Lung (tissue), 12 donors: ENCODE data around the gene KLK10. TPM values are rescaled to one million over a fixed set of nuclear protein-coding genes. Genes with fewer than 3 reads are reported as not detected.

ENCODE experiments used
- ATAC-seq: fragments of 200-7000 bp; cut with Tn5 transposase; one replicate; pipeline ENCODE4 v1.9.1; 2020; ENCODE audit warnings: moderate number of reproducible peaks; ENCODE audit not compliant: insufficient read depth, low FRiP score
- DNase-seq, 3 donors: peaks; one replicate each; pipeline ENCODE4 v3.0.0-alpha.2; 2013 to 2017
- H3K27ac ChIP-seq, 2 donors: one replicate each; pipeline ENCODE4 v1.5.1; 2013; ENCODE audit warnings: mild to moderate bottlenecking in 2 of 2, moderate library complexity in 2 of 2, control low read depth in 1 of 2, inconsistent platforms in 1 of 2, low read depth in 1 of 2, low read length in 1 of 2
- H3K27me3 ChIP-seq, 3 donors: one replicate each; pipeline ENCODE4 v1.5.1; 2013; ENCODE audit warnings: low read length in 2 of 3; ENCODE audit not compliant: control insufficient read depth in 3 of 3, insufficient read depth in 3 of 3
- H3K36me3 ChIP-seq, 4 donors: one replicate each; pipeline ENCODE4 v1.5.1; 2013; ENCODE audit warnings: low read length in 4 of 4, mild to moderate bottlenecking in 1 of 4, moderate library complexity in 1 of 4; ENCODE audit not compliant: control insufficient read depth in 4 of 4, insufficient read depth in 4 of 4
- H3K4me1 ChIP-seq, 5 donors: one replicate each; pipeline ENCODE4 v1.5.1; 2013; ENCODE audit warnings: low read length in 5 of 5, mild to moderate bottlenecking in 2 of 5, moderate library complexity in 1 of 5; ENCODE audit not compliant: control insufficient read depth in 5 of 5, insufficient read depth in 5 of 5
- H3K4me3 ChIP-seq: one replicate; pipeline ENCODE4 v1.5.1; 2013; ENCODE audit warnings: mild to moderate bottlenecking, control low read depth, moderate library complexity
- H3K9ac ChIP-seq, 2 donors: one replicate each; pipeline ENCODE4 v1.5.1; 2013; ENCODE audit warnings: low read length in 2 of 2, control low read depth in 1 of 2; ENCODE audit not compliant: insufficient read depth in 1 of 2
- H3K9me3 ChIP-seq, 4 donors: one replicate each; pipeline ENCODE4 v1.5.1; 2013; ENCODE audit warnings: low read length in 3 of 4, mild to moderate bottlenecking in 1 of 4, moderate library complexity in 1 of 4; ENCODE audit not compliant: control insufficient read depth in 4 of 4, insufficient read depth in 3 of 4
- WGBS, 2 donors: extraction: QIAGEN DNeasy Blood & Tissue Kit; methylation state at CpG; one replicate each; pipeline ENCODE4 v1.1.7; 2013; 5-methylcytosine and 5-hydroxymethylcytosine counted together
- polyA plus RNA-seq, 2 donors: library from polyadenylated mRNA; stranded (reverse); fragments of 200-250 nt; gene quantifications; one replicate each; pipeline ENCODE4 v1.2.1, GENCODE V29; 2013
- total RNA-seq, 2 donors: library from RNA; depleted of rRNA in 1 of 2; stranded (reverse); fragments of >200 nt in 1 of 2; gene quantifications; one replicate each; pipeline ENCODE4 v1.2.1, GENCODE V29; 2014 to 2021
- TF ChIP-seq, protein P1 (sequence below): IDR thresholded peaks from 2 replicates; pipeline ENCODE4 v1.5.1; 2012; ENCODE audit warnings: mild to moderate bottlenecking; ENCODE audit errors: control extremely low read depth, extremely low read depth
- donor health status: control.
- donor health status: control.
- donor health status: Bipolar disorder and iron deficiency.
- donor health status: healthy.
- donor health status: DM: yes; HTN: yes; CAD: no.

Gene KLK10
- total and polyA plus RNA-seq, 4 donors: 9.8 to 34.2 (median 19.9) TPM

DNA sequence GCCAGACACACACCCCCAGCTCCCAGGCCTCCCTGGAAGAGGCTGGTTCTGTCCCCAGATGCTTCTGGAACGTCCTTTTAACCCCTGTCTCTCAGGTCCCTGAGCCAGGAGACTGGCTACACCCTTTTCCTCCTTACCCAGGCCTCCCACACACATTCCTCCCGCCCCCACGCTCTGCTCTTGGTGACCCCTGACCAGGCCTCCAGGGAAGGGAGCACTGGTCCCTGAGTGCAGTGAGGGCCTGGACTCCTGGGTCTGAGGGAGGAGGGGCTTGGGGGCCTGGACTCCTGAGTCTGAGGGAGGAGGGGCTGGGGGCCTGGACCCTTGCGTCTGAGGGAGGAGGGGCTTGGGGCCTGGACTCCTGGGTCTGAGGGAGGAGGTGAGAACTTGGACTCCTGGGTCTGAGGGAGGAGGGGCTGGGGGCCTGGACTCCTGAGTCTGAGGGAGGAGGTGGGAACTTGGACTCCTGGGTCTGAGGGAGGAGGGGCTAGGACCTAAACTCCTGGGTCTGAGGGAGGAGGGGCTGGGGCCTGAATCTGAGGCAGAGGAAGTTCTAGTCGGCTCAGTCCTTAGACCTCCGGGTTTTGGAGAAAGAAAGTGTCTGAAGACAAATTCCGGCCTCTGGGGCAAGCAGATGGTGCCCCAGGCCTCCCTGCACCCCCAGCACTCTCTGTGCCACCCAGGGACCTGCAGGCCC is 50.6 kb downstream of the KLK10 start:
- ATAC-seq (no peak), DNase-seq (no peak)
- no peaks in the 10 kb centered on the region for H3K36me3 ChIP-seq
- H3K9ac ChIP-seq: no peak overlapping the region
- TF ChIP-seq, protein P1, sequence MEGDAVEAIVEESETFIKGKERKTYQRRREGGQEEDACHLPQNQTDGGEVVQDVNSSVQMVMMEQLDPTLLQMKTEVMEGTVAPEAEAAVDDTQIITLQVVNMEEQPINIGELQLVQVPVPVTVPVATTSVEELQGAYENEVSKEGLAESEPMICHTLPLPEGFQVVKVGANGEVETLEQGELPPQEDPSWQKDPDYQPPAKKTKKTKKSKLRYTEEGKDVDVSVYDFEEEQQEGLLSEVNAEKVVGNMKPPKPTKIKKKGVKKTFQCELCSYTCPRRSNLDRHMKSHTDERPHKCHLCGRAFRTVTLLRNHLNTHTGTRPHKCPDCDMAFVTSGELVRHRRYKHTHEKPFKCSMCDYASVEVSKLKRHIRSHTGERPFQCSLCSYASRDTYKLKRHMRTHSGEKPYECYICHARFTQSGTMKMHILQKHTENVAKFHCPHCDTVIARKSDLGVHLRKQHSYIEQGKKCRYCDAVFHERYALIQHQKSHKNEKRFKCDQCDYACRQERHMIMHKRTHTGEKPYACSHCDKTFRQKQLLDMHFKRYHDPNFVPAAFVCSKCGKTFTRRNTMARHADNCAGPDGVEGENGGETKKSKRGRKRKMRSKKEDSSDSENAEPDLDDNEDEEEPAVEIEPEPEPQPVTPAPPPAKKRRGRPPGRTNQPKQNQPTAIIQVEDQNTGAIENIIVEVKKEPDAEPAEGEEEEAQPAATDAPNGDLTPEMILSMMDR: no peak
- H3K4me1 ChIP-seq: no peaks in the 10 kb centered on the region
- 41 to 50% methylated on average over 7 of the region's 7 CpGs for WGBS, 2 donors
- H3K27ac ChIP-seq: no peak overlapping the region
- no peaks in the 10 kb centered on the region for H3K9me3 ChIP-seq
- no peaks in the 10 kb centered on the region for H3K27me3 ChIP-seq
- no peak overlapping the region for H3K4me3 ChIP-seq

DNA sequence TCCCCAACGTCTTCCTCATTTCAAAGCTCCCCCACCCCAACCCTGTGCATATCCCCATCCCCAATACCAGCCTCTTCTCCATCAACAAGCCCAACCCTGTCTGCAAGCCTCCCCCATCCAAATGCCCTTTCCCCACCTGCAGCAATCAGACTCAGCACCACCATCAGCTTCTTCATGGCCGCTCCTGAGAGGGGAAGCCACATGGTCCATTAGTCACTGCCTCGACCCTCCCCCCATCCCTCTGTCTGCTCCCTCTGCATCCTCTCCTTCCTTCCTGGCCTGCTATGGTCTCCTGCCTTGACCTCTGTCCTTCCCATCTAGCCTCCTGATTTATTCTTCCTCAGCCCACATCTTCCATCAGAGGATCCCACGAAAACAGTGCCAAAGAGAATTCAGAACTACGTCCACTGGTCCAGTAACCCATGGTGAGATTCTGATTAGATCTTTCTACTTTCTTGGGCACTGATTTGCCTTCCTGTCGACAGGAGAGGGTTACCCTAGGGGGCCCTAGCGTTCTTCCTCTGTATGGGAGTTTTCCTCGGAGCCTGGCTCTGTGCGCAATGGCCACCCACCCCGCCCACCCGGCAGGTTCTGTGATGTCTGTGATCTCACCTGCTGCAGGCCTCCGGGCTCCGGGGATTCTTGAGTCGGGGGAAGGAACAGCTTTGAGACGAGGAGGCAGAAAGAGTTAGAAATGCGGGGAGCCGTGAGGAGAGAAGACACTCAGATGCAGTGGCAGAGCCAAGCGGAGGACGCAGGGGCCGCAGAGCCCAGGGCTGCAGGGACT is 51.4 kb downstream of the KLK10 start:
- peaks cover 0 to 2% (median 0%) of the 10 kb centered on the region in 4 donors for H3K9me3 ChIP-seq
- WGBS, 2 donors: 34 to 39% methylated on average over 20 of the region's 20 CpGs
- no peak overlapping the region for H3K4me3 ChIP-seq
- ATAC-seq (no peak), DNase-seq (no peak)
- H3K4me1 ChIP-seq: no peaks in the 10 kb centered on the region
- no peaks in the 10 kb centered on the region for H3K27me3 ChIP-seq
- H3K9ac ChIP-seq: no peak overlapping the region
- H3K27ac ChIP-seq: no peak overlapping the region
- TF ChIP-seq, protein P1: no peak
- no peaks in the 10 kb centered on the region for H3K36me3 ChIP-seq

GRCh38 chr19:50964266-50964665 is 55.2 kb downstream of the KLK10 start:
- WGBS, 2 donors: 79 to 83% methylated on average over 3 of the region's 3 CpGs
- ATAC-seq: no peak
- Histone ChIP-seq H3K4me3 (no peak overlapping the region), H3K36me3 (no peaks in the 10 kb centered on the region), H3K27ac (no peak overlapping the region), H3K4me1 (no peaks in the 10 kb centered on the region), H3K27me3 (no peaks in the 10 kb centered on the region), H3K9ac (no peak overlapping the region), H3K9me3 (peaks cover 0 to 10% (median 0%) of the 10 kb centered on the region in 4 donors)
- no peak for DNase-seq
- TF ChIP-seq, protein P1: no peak
